NCI-H2171 treated with DMSO at 0.1 percent for 48 hours (cell line): Measurements from ENCODE around the gene TNFRSF12A.
"Not testable (repeated sequence)": the region's sequence is repeated elsewhere in the genome, so short reads cannot be mapped to it uniquely, and the experiment has no call there.

Experiments used
- DNase-seq: peaks from one replicate; lab custom pipeline; 2025; lab: John Stamatoyannopoulos, UW

Gene TNFRSF12A

DNA sequence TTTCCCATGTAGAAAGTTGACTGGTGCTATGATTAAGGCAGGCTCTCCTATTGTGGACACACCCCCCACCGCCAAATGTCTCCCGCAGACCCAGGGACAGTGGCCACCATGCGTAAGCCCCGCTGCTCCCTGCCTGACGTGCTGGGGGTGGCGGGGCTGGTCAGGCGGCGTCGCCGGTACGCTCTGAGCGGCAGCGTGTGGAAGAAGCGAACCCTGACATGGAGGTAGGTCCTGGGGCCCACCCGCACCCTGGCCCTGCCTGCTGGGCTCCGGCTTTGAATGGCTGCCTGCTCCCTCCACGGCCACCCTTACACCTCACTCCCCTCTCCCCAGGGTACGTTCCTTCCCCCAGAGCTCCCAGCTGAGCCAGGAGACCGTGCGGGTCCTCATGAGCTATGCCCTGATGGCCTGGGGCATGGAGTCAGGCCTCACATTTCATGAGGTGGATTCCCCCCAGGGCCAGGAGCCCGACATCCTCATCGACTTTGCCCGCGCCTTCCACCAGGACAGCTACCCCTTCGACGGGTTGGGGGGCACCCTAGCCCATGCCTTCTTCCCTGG, 29.8 kb downstream of the TNFRSF12A start:
- DNase-seq = no peak

DNA sequence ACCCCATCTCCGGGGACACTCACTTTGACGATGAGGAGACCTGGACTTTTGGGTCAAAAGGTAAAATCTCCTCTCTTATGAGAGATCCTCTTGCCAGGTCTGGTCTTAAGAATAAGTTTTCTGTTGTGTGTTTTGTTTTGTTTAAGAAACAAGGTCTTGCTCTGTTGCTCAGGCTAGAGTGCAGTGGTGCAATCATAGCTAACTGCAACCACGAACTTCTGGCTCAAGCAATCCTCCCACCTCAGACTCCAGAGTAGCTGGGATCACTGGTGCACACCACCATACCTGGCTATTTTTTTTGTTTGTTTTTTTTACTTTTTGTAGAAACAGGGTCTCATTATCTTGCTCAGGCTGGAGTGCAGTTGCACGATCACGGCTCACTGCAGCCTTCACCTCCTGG, 30.3 kb downstream of the TNFRSF12A start:
- no peak for DNase-seq

DNA sequence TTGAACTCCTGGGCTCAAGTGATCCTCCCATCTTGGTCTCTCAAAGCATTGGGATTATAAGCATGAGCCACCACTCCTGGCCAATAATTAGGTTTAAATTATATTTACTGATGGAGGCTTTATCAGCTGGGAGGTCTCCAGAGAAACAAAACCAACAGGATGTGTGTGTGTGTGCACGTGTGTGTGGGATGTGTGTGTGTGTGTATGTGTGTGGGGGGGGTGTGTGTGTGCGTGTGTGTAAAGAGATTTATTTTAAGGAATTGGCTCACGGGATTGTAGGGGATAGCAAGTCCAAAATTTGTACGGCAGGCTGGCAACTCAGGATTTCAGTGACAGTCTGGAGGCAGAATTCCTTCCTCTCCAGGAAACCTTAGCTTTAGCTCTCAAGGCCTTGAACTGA, 30.8 kb downstream of the TNFRSF12A start:
- DNase-seq = no peak

DNA sequence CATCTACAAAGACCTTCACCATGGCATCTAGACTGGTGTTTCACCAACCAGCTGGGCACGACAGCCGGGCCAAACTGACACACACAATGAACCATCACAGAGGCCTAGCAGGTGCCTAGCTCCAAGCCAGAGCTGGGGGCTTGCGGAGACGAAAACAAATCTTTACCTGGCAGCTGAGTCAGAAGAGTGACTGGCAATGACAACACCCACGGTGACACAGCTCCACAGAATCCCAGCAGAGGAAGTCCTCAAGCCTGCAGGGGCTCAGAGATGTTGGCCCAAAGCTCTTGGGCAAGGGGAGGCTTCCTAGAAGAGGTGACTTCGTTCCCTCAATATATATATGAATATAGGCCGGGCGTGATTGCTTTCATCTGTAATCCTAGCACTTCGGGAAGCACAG, 31.3 kb downstream of the TNFRSF12A start:
- DNase-seq = no peak

DNA sequence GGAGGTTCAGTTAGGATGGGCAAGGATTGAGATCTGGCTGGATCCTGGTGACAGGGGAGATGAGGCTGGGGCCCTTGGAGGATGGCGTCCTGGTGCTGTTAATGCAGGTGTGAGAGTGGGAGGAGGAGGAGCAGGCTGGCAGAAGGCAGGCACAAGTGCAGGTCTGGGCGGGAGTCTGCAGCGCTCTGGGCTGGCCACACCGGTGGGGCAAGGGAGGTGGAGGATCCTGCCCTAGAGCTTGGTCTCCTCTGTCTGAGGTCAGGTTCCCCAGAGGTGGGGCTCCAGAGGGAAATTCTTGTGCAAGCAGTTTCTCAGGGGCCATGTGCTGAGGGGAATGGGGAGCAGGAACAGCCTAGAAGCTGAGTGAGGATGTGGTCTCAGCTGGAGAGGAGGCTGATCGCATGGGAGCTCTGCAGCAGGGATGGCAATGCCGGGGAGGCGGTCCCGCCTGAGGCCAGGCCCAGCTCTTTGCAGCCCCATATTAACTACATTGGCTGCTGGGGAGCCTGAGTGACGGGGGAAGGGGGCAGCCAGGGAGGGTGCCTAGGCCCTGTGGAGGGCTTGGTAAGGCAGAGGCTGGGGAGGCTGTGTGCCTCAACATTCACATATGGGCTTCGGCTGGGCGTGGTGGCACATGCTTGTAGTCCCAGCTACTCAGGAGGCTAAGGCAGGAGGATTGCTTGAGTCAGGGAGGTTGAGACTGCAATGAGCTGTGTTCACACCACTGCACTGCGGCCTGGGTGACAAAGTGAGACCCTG, 32.6 kb downstream of the TNFRSF12A start:
- not testable (repeated sequence) for DNase-seq

DNA sequence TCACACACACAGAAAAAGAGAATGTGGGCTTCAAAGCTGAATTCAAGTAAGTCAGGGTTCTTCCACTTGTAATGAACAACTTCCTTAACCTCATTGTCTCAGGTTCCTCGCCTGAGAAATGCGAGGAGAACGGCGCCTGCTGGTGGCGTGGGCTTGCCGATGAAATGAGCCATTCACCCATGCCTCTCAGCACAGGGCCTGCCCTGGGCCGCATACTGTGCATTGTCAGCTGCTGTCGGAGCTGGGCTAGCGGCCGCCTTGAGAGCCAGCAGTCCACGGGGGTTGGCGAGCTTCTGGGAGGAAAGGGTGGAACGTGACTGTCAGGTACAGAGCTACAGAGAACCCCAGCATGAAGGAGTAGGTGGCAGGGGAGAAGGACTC, 33.2 kb downstream of the TNFRSF12A start:
- DNase-seq = not testable (repeated sequence)

DNA sequence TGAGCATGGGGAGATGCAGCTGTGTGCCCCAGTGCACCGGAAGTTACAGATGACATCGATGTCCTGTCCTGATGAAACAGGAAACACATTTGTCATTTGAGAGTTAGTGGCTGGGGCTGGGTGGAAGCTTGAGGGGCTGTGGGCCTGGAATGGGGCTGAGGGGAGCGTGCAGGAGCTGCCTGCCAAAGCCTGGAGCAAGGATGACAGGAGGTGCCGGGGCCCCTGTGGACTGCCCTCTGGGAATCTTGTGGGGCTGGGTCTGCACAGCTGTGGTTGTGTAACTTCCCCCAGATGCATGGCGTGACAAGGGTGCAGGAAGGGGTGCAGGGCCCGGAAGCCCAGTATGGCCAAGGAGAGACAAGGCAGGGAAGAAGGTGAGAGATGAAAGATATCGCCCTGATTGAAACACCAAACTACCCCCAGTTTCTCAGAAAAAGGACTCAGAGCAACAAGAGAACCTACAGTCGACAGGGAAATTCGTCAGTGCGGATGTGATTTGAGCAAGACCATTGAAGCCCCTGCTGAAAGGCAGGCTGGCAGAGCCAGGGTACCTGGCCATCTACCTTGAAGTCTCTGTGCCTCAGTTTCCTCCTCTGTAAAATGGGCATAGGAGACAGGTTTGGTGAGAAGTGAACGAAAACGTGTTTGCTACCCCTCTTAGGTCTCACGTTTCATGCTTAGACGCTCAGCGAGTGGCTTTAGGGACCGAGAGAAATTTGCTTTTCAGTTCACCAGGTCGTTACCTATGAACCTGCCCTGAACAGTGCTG, 35.0 kb downstream of the TNFRSF12A start:
- no peak for DNase-seq

DNA sequence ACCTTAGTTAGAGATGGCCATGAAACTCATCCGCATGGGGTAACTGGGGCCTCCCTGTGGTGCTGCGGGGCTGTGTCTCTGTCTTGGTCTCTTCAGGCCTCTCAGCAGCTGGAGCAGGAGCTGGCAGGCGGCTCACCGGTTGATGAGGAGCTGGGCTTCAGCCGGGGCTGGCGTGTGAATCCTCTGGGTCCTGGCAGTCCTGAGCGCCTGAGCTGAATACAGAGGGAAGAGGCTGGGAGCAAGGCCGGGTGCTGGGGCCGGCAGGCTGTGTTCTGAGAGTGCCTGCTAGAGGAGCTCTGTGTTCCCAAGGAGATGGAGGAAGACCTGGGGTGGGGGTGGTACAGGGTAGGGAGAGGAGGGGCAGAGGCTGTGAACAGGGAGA, 35.6 kb downstream of the TNFRSF12A start:
- not testable (repeated sequence) for DNase-seq

DNA sequence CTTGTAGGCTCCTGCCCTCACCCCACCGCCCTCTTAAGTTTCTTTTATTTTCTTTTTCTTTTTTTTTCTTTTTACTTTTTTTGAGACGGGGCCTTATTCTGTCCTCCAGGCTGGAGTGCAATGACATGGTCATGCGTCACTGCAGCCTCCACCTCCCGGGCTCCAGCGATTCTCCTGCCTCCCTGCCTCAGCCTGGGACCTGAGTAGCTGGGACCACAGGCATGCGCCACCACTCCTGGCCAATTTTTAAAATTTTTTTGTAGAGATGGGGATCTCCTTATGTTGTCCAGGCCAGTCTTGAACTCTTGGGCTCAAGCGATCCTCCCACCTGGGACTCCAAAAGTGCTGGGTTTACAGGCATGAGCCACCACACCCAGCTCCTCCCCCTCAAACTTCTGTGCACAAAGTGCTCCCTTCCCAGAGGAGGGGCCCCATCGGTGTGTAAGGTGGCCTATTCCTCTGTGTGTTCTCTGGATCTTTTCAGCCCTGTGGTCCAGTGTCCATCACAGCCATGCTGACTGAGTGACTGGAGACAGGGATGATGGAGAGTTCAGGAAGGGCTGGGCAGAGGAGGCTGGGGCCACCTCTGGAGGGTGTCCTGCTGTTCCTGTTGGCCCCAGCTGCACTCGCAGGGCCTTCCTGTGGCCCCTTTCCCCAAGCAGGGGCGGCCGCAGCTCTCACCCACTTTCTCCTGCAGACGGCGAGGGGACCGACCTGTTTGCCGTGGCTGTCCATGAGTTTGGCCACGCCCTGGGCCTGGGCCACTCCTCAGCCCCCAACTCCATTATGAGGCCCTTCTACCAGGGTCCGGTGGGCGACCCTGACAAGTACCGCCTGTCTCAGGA, 36.4 kb downstream of the TNFRSF12A start:
- no peak for DNase-seq

DNA sequence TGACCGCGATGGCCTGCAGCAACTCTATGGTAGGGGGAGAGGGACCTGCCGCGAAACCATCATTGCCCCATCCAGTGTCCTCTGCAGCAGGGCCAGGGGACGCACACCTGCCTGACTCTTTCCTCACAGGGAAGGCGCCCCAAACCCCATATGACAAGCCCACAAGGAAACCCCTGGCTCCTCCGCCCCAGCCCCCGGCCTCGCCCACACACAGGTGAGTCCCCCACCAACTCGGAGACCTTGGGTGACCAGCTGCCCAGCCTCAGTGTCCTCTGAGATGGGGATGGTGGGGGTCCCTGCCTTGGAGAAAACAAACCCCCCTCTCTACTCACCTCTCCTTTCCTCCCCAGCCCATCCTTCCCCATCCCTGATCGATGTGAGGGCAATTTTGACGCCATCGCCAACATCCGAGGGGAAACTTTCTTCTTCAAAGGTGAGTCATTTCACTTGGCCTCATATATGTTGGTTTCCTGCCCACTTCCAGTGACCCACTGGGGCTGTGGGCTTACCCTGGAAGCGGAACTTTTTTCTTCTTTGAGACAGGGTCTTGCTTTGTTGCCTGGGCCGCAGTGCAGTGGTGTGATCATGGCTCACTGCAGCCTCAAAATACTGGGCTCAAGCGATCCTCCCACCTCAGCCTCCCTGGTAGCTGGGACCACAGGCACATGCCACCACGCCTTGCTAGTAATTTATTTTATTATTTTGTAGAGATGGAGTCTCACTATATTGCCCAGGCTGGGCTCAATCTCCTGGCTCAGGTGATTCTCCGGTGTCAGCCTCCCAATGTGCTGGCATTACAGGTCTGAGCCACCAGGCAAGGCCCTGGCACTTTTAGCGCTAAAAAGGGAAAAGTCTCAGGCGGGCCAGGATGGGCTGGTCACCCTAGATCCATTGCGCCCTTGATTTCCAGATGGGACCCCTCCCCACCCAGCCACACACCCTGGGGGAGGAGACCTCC, 37.3 kb downstream of the TNFRSF12A start:
- no peak for DNase-seq

DNA sequence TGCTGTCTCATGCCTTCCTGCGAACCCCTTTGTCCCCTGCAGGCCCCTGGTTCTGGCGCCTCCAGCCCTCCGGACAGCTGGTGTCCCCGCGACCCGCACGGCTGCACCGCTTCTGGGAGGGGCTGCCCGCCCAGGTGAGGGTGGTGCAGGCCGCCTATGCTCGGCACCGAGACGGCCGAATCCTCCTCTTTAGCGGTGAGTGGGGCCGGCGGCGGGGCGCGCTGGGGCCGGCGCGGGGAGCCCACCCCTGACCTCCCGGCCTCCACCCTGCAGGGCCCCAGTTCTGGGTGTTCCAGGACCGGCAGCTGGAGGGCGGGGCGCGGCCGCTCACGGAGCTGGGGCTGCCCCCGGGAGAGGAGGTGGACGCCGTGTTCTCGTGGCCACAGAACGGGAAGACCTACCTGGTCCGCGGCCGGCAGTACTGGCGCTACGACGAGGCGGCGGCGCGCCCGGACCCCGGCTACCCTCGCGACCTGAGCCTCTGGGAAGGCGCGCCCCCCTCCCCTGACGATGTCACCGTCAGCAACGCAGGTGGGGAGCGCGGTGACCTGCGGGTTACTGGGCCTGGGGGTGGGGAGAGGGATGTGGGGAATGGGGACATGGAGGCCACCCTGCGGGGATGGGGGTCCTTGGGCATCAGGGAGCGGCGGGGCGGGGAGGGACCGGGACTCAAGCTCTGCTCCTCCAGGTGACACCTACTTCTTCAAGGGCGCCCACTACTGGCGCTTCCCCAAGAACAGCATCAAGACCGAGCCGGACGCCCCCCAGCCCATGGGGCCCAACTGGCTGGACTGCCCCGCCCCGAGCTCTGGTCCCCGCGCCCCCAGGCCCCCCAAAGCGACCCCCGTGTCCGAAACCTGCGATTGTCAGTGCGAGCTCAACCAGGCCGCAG, 38.2 kb downstream of the TNFRSF12A start:
- peak; percentile 39 for DNase-seq

DNA sequence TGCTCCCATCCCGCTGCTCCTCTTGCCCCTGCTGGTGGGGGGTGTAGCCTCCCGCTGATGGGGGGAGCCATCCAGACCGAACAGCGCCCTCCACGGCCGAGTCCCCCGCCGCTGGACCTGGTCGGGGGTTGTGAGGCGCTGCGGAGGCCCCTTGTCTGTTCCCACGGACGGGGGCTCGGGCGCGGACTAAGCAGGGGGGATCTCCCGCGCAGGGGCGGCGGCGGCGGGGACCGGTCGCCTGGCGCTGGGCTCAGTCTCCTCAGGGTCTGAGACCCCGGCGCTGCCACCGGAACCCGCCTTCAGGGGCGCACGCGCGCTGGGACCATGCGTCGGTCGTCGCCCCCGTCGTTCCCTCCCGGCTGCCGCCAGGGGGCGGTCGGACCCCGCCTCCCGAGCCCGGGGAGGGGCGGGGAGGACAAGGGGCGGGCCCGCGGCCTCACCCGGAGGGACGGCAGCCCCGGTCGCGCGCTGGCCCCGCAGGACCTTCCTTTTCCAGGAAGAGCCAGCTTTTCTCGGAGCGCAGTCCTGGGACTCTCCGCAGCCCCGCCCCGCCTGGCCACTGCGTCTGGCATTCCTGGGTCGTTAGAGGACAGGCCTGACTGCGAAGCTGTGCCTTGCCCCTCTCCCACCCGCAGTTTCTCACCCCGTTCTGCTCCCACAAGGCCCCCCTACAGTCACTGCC, 39.0 kb downstream of the TNFRSF12A start:
- peak; percentile 59 for DNase-seq

DNA sequence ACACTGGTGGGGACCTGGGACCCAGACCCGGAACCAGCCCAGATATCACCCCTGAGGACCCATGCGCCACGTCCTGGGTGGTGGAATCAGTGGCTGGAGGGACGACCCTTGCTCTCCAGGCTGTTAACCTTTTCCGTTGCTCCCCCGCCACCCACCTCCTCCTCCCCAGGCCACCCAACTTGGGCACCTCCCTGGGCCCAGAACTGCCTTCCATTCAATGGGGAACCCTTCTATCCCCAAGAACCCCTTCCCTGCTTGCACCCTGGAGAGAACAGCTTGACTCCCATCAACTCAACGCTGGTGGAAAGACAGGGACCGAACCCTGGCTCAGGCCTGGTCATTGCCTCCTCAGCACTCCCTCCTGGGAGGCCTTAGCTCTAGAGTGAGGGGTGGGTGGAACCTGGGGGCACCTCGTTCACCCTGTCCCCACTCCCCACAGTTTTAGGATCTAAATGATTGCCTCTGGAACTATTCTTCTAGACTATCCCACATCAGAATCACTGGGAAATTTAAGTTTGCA, 39.6 kb downstream of the TNFRSF12A start:
- no peak for DNase-seq

DNA sequence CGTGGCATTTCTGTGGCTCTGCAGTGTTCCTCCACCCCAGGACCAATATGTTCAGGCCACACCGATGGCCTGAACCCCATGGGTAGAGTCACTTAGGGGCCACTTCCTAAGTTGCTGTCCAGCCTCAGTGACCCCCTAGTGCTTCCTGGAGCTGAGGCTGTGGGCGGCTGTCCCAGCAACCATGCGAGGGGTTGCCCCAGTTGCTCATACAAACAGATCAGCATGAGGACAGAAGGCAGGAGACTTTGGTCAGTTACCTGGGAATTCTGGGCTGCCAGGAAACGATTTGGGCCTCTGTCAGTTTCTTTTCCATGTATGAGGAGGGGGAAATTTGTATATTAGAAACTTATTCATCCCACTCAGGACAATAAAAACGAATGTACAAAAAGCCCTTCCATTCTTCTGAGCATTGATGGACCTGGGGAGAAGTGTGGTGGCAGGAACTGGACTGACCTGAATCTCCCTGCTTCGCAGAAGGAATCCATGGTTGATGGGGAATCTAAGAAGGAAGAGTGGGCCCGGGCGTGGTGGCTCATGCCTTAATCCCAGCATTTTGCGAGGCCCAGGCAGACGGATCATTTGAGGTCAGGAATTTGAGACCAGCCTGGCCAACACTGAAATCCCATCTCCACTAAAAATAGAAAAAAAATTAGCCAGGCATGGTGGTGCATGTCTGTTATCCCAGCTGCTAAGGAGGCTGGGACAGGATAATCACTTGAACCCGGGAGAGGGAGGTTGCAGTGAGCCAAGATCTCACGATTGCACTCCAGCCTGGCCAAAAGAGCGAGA, 40.4 kb downstream of the TNFRSF12A start:
- DNase-seq = no peak

DNA sequence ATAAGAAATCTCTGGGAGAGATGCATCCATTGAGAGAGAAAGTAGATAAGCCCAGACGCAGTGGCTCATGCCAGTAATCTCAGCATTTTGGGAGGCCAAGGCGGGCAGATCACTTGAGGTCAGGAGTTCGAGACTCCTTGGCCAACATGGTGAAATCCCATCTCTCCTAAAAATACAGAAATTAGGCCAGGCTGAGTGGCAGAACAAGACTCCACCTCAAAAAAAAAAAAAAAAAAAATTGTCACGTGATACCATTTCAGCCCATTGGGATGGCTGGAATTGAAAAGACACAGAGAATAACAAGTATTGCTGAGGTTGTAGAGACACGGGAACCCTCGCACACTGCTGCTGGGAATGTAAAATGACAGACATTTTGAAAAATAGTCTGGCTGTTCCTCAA, 42.4 kb downstream of the TNFRSF12A start:
- no peak for DNase-seq

DNA sequence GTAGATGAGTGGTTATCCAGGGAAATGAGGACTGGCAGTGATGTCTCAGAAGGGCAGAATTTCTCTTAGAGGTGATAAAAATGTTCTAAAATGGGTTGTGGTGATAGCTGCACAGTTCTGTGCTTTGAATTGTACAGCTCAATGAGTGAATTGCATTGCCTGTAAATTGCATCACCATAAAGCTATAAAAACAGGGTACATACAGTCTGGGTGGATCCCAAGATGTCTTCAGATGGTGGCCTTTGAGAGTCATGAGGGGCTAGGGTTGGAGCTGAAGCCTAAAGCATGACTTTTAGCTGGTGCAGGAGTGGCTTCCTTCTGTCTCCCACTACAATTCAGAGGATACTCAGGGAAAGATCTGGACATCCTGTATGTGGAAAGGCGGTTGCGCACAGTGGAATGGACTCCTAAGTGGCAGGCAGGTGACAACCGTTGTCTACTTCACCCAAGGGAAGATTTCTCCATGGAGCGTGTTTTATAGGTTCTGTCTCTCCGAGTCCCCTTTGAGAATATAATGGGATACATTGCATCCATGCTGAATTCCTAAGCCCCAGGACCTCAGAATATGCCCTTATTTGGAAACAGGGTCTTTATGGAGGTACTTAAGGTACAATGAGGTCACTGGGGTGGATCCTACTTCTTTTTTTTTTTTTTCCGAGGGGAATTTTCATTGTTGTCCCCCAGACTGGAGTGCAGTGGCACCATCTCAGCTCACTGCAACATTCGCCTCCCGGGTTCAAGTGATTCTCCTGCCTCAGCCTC, 43.6 kb downstream of the TNFRSF12A start:
- DNase-seq = no peak

DNA sequence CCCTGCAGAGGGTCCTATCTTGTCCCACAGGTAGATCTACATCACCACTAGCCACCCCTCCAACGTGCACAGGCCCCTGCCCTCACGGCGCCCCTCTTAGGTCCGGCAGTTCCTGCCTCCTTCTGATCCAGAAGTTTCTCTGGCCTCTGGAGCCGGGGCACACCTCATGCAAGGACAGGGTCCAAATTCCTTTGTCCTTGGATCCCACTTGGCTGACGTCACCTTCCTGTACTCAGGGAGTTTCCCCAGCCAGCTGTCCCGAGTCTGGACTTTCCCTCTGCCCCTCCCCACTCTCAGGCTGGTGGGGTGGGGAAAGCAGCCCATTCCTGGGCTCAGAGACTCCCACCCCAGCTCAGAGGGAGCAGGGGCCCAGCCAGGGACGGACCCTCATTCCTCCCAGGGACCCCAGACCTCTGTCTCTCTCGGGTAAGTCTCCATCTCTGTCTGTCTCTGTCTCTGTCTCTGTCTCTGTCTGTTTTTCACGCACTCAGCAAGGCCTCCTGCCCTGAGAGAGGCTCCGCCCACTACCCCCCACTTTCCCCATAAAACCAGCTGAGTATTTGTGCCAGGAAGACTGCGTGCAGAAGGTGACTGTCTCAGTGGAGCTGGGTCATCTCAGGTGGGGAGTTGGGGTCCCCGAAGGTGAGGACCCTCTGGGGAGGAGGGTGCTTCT, 45.0 kb downstream of the TNFRSF12A start, which contains the start of gene IL32:
TSS of gene IL32 (plus strand) at position 572 of the 673 bp plus-strand sequence. CDS start 172 bp downstream, outside the sequence.
- DNase-seq = no peak
